ENCODE results near the gene ARID1A.

DNA sequence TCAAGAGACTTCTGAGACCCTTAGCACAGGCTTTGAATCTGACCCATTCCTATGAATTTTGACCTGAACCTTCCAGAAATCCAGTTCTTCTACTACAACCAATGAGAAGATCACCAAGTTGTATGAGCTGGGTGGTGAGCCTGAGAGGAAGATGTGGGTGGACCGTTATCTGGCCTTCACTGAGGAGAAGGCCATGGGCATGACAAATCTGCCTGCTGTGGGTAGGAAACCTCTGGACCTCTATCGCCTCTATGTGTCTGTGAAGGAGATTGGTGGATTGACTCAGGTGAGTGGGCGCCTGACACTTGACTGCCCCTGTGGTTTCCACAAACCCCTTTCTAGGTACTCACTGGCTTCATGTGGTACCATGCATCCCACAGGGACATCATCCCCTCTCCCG is 71.9 kb downstream of the ARID1A start:
- TF ChIP-seq, protein P1, sequence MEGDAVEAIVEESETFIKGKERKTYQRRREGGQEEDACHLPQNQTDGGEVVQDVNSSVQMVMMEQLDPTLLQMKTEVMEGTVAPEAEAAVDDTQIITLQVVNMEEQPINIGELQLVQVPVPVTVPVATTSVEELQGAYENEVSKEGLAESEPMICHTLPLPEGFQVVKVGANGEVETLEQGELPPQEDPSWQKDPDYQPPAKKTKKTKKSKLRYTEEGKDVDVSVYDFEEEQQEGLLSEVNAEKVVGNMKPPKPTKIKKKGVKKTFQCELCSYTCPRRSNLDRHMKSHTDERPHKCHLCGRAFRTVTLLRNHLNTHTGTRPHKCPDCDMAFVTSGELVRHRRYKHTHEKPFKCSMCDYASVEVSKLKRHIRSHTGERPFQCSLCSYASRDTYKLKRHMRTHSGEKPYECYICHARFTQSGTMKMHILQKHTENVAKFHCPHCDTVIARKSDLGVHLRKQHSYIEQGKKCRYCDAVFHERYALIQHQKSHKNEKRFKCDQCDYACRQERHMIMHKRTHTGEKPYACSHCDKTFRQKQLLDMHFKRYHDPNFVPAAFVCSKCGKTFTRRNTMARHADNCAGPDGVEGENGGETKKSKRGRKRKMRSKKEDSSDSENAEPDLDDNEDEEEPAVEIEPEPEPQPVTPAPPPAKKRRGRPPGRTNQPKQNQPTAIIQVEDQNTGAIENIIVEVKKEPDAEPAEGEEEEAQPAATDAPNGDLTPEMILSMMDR (IDR thresholded peaks at IDR 0.05): no peak
- TF ChIP-seq POLR2AphosphoS5 (IDR thresholded peaks at IDR 0.05): no peak
